A549 (cell line): ENCODE measurements around the gene PPP6R3. TPM values are rescaled to one million over a fixed set of nuclear protein-coding genes. Genes with fewer than 3 reads are reported as not detected.
A peak's percentile ranks its signal among the peaks of the same experiment; 100 is the strongest.

Source experiments
- ATAC-seq, 2 experiments: fragments of 200-7000 bp in 1 of 2; fragments of >200 bp in 1 of 2; cut with Nextera tagmentation in 1 of 2; cut with Tn5 transposase in 1 of 2; 3 replicates each; pipeline versions ENCODE4 v1.8.0 to v1.9.1; 2018 to 2020; ENCODE audit warnings: mild to moderate bottlenecking in 1 of 2, moderate library complexity in 1 of 2
- CTCF ChIA-PET: fragments of 300-600 bp; sonication (Branson Sonifier 250); formaldehyde crosslinking; extraction: SDS; loops from one replicate; lab custom pipeline; 2021; ENCODE audit warnings: antibody characterized with exemption, inconsistent platforms; lab: Yijun Ruan, JAX
- POLR2A ChIA-PET: fragments of 350-600 bp; formaldehyde crosslinking; extraction: SDS; loops from one replicate; lab custom pipeline; 2021; ENCODE audit warnings: antibody characterized with exemption, inconsistent platforms; lab: Yijun Ruan, JAX
- DNase-seq, 2 experiments: peaks; one replicate each; pipeline versions ENCODE4 v3.0.0 to v3.0.0-alpha.2; 2011 to 2016; ENCODE audit warnings: low read depth in 1 of 2, low spot score in 1 of 2
- FAIRE-seq: peaks from 2 replicates; lab custom pipeline; 2011; peaks lifted over from hg19 to GRCh38; lab: Jason Lieb, UNC
- H3K27ac ChIP-seq, 2 experiments: fragments of >200 bp; sonication (Bioruptor Twin); formaldehyde crosslinking; 3 replicates each; pipeline ENCODE4 v1.5.1; 2016 to 2017
- H3K4me1 ChIP-seq: fragments of >200 bp; sonication (Bioruptor Twin); formaldehyde crosslinking; 3 replicates; pipeline ENCODE4 v1.6.1; 2016
- H3K4me2 ChIP-seq: fragments of >200 bp; sonication (Bioruptor Twin); formaldehyde crosslinking; 3 replicates; pipeline ENCODE4 v1.6.1; 2016
- H3K4me3 ChIP-seq: fragments of >200 bp; sonication (Bioruptor Twin); formaldehyde crosslinking; 3 replicates; pipeline ENCODE4 v1.5.1; 2016
- H3K9me3 ChIP-seq: fragments of >200 bp; sonication (Bioruptor Twin); formaldehyde crosslinking; 3 replicates; pipeline ENCODE4 v1.6.1; 2016
- CBX8 ChIP-seq: fragments of 200-600 bp; sonication (generic); IDR thresholded peaks from 2 replicates; pipeline ENCODE4 v1.6.1; 2016
- CEBPB ChIP-seq, 2 experiments: fragments of >200 bp in 1 of 2; sonication (Bioruptor Twin) in 1 of 2; formaldehyde crosslinking in 1 of 2; IDR thresholded peaks; 2 replicates each; pipeline ENCODE4 v1.6.1; 2012 to 2016
- EHF ChIP-seq: fragments of 250-450 bp; sonication (Bioruptor Pico); IDR thresholded peaks from 2 replicates; pipeline ENCODE4 v1.5.0; 2020; ENCODE audit warnings: mild to moderate bottlenecking
- FOSL2 ChIP-seq, 2 experiments: fragments of 450-650 bp in 1 of 2; fragments of >200 bp in 1 of 2; sonication (Bioruptor Twin) in 1 of 2; formaldehyde crosslinking; IDR thresholded peaks; 2 replicates each; pipeline versions ENCODE4 v1.5.0 to v1.6.1; 2016 to 2020; ENCODE audit warnings: mild to moderate bottlenecking in 1 of 2, moderate library complexity in 1 of 2
- GATA3 ChIP-seq: IDR thresholded peaks from 2 replicates; pipeline ENCODE4 v1.6.1; 2012; ENCODE audit warnings: borderline replicate concordance
- HDAC2 ChIP-seq: fragments of 200-600 bp; sonication (generic); IDR thresholded peaks from 2 replicates; pipeline ENCODE4 v1.6.1; 2016
- PHF8 ChIP-seq: fragments of 200-600 bp; sonication (generic); IDR thresholded peaks from 2 replicates; pipeline ENCODE4 v1.6.1; 2016; ENCODE audit warnings: low read depth, mild to moderate bottlenecking, antibody characterized with exemption, moderate library complexity, borderline replicate concordance
- POLR2AphosphoS2 ChIP-seq: conservative IDR thresholded peaks from 2 replicates; pipeline ENCODE4 v1.6.1; 2012; ENCODE audit warnings: low read length, improper control_type of control experiment, inconsistent platforms
- RNF2 ChIP-seq: fragments of 200-600 bp; sonication (generic); IDR thresholded peaks from 2 replicates; pipeline ENCODE4 v1.6.1; 2016; ENCODE audit warnings: low read depth, mild to moderate bottlenecking, antibody characterized with exemption, moderate library complexity, borderline replicate concordance
- ZNF302 ChIP-seq: fragments of 250-450 bp; sonication (Bioruptor Pico); IDR thresholded peaks from 2 replicates; pipeline ENCODE4 v1.9.0; 2021; ENCODE audit warnings: inconsistent platforms, mild to moderate bottlenecking, moderate library complexity
- WGBS: methylation state at CpG from one replicate; pipeline ENCODE4 v1.1.6; 2017; ENCODE audit errors: missing lambda C conversion rate; 5-methylcytosine and 5-hydroxymethylcytosine counted together
- polyA plus RNA-seq, 4 experiments: library from polyadenylated mRNA; depleted of rRNA in 3 of 4; stranded (reverse); fragments of >200 nt; fragmentation: RNase III in 1 of 4; extraction: RNeasy Plus Mini Kit Qiagen cat#74134 plus additional on column Dnase treatment in 1 of 4; gene quantifications; 2 replicates in 3 of 4; 3 replicates in 1 of 4; pipeline ENCODE4 v1.2.3, GENCODE V29; 2011 to 2017
- TF ChIP-seq, protein P1 (sequence below): fragments of 450-650 bp; IDR thresholded peaks from 2 replicates; pipeline ENCODE4 v1.6.1; 2014; ENCODE audit warnings: antibody characterized with exemption
- TF ChIP-seq, protein P2 (sequence below): fragments of 200-600 bp; sonication (generic); IDR thresholded peaks from 2 replicates; pipeline ENCODE4 v1.6.1; 2016; ENCODE audit warnings: antibody characterized with exemption, mild to moderate bottlenecking, moderate library complexity
- TF ChIP-seq, protein P3 (sequence below): fragments of >200 bp; sonication (Bioruptor Twin); formaldehyde crosslinking; IDR thresholded peaks from 3 replicates; pipeline ENCODE4 v1.5.1; 2016
- TF ChIP-seq, protein P4 (sequence below): fragments of >200 bp; sonication (Bioruptor Twin); formaldehyde crosslinking; IDR thresholded peaks from 3 replicates; pipeline ENCODE4 v1.6.1; 2016
- TF ChIP-seq, protein P5 (sequence below): fragments of 150-350 bp; IDR thresholded peaks from 2 replicates; pipeline ENCODE4 v1.6.1; 2014; ENCODE audit warnings: low read depth, mild to moderate bottlenecking, low read length

PPP6R3 gene
- polyA plus RNA-seq, 2 of the 4 experiments (the other 2 are of a cell fraction): 69.7 to 114 TPM

DNA sequence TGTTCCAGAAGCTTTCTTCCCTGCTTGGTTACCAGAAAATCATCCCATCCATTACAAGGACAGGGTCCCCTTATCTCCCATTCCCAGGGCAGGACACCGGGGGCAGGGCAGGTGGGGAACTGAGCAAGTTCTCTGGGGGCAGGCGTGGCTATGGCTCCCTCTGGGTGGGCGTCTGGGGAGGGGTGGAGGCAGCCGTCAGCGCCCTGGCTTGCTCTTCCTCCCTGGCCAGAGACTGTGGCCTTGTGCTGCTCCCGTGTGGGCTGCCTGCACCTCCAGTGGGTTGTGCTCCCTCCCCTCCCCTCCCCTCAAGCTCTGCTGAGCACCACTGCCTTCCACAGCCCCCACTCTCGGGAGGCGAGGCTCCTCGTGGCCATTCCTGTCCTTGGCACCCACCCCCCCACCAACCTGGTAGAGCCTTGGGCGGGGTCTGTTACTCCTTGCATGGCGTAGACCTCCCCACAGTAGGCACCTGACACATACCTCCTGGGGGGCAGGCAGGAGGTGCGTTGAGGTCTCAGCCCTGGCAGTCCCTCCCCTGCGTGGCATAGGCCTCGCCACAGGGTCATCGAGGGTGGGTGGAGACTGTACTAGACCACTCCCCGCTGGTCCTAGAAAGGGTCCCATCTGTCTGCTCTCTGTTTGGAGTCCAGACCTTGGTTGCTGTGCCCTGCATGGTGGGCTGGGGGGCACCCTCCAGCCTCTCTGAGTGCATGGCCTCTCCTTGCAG lies 24.2 kb upstream of the PPP6R3 start:
- WGBS: 91% methylated on average over 14 of the region's 16 CpGs
- FAIRE-seq (no peak), ATAC-seq (no peak), DNase-seq (no peak)
- Histone ChIP-seq H3K9me3 (no peaks in the 10 kb centered on the region), H3K4me3 (no peak overlapping the region), H3K4me1 (peaks cover 14% of the 10 kb centered on the region), H3K4me2 (no peak overlapping the region), H3K27ac (no peak overlapping the region; a peak in 1 of 6 replicates)
- ChIA-PET POLR2A (interaction anchor here (1.2 kb wide), 1 partner anchor 164 kb away, joined by 3 read pairs; the partner anchor contains the start of gene C11orf24), CTCF (interaction anchor here (0.9 to 1.2 kb wide), 4 partner anchors 10 to 180 kb away, joined by 3 to 4 read pairs (median 3); no protein-coding TSS in a partner anchor)
- TF ChIP-seq PHF8 (no peak), CEBPB (IDR thresholded peaks at IDR 0.05) (no peak), POLR2AphosphoS2 (no peak), GATA3 (no peak), EHF (no peak), HDAC2 (no peak), CBX8 (no peak)
- TF ChIP-seq, protein P1, sequence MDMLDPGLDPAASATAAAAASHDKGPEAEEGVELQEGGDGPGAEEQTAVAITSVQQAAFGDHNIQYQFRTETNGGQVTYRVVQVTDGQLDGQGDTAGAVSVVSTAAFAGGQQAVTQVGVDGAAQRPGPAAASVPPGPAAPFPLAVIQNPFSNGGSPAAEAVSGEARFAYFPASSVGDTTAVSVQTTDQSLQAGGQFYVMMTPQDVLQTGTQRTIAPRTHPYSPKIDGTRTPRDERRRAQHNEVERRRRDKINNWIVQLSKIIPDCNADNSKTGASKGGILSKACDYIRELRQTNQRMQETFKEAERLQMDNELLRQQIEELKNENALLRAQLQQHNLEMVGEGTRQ: no peak
- TF ChIP-seq, protein P2, sequence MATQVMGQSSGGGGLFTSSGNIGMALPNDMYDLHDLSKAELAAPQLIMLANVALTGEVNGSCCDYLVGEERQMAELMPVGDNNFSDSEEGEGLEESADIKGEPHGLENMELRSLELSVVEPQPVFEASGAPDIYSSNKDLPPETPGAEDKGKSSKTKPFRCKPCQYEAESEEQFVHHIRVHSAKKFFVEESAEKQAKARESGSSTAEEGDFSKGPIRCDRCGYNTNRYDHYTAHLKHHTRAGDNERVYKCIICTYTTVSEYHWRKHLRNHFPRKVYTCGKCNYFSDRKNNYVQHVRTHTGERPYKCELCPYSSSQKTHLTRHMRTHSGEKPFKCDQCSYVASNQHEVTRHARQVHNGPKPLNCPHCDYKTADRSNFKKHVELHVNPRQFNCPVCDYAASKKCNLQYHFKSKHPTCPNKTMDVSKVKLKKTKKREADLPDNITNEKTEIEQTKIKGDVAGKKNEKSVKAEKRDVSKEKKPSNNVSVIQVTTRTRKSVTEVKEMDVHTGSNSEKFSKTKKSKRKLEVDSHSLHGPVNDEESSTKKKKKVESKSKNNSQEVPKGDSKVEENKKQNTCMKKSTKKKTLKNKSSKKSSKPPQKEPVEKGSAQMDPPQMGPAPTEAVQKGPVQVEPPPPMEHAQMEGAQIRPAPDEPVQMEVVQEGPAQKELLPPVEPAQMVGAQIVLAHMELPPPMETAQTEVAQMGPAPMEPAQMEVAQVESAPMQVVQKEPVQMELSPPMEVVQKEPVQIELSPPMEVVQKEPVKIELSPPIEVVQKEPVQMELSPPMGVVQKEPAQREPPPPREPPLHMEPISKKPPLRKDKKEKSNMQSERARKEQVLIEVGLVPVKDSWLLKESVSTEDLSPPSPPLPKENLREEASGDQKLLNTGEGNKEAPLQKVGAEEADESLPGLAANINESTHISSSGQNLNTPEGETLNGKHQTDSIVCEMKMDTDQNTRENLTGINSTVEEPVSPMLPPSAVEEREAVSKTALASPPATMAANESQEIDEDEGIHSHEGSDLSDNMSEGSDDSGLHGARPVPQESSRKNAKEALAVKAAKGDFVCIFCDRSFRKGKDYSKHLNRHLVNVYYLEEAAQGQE: no peak
- TF ChIP-seq, protein P3, sequence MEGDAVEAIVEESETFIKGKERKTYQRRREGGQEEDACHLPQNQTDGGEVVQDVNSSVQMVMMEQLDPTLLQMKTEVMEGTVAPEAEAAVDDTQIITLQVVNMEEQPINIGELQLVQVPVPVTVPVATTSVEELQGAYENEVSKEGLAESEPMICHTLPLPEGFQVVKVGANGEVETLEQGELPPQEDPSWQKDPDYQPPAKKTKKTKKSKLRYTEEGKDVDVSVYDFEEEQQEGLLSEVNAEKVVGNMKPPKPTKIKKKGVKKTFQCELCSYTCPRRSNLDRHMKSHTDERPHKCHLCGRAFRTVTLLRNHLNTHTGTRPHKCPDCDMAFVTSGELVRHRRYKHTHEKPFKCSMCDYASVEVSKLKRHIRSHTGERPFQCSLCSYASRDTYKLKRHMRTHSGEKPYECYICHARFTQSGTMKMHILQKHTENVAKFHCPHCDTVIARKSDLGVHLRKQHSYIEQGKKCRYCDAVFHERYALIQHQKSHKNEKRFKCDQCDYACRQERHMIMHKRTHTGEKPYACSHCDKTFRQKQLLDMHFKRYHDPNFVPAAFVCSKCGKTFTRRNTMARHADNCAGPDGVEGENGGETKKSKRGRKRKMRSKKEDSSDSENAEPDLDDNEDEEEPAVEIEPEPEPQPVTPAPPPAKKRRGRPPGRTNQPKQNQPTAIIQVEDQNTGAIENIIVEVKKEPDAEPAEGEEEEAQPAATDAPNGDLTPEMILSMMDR: no peak
- TF ChIP-seq, protein P4, sequence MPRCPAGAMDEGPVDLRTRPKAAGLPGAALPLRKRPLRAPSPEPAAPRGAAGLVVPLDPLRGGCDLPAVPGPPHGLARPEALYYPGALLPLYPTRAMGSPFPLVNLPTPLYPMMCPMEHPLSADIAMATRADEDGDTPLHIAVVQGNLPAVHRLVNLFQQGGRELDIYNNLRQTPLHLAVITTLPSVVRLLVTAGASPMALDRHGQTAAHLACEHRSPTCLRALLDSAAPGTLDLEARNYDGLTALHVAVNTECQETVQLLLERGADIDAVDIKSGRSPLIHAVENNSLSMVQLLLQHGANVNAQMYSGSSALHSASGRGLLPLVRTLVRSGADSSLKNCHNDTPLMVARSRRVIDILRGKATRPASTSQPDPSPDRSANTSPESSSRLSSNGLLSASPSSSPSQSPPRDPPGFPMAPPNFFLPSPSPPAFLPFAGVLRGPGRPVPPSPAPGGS: no peak

DNA sequence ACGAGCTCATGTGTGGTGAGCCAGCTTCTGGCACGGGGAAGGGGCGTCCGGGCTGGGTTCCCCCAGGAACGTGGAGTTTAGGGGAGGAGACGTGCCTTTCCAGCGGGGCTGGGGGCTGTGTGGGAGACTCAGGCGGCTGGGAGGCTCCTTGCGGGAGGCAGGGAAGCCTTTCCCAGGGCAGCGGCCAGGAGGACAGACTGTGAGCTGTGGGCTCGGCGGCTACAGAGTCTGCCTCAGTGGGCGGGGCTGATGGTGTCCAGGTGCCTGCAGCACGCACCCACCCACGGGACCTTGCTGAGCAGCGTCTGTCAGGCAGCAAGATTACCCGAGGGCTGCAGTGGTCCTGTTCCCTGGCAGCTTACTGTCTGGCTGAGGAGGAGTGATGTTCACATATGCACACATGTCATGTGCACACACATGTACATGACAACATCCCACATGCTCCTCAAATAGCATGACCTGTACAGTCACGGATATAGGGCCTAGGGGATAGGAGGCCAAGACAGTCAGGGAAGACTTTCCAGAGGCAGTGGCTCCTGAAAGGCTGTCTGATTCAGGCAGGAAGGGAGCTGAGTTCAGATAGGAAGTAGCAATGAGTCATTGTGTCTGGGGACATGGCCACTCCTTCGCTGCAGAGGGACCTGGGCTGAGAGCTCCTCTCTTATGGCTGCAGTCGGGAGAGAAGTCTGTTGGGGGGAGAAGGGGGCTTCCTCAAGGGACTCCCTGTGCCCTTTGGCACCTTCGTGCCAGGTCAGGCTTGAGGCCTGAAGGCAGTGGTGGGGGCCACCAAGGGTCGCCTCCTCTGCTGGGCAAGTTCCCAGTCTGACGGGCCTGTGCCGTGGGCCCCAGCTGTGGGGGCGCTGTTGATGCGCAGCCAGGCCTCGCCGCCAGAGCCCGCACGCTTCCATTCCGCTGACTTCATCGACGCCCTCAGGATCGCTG lies 23.3 kb upstream of the PPP6R3 start:
- CTCF ChIA-PET: interaction anchor here (1.0 to 1.2 kb wide), 5 partner anchors 9 to 180 kb away, joined by 3 to 4 read pairs (median 3); no protein-coding TSS in a partner anchor
- ATAC-seq (peak; percentile 70 to 71; a peak in 5 of 6 replicates), FAIRE-seq (no peak), DNase-seq (peak; percentile 37 to 65)
- peaks cover 17% of the 10 kb centered on the region for H3K4me1 ChIP-seq
- WGBS: 84% methylated on average over 34 of the region's 34 CpGs
- TF ChIP-seq, protein P5, sequence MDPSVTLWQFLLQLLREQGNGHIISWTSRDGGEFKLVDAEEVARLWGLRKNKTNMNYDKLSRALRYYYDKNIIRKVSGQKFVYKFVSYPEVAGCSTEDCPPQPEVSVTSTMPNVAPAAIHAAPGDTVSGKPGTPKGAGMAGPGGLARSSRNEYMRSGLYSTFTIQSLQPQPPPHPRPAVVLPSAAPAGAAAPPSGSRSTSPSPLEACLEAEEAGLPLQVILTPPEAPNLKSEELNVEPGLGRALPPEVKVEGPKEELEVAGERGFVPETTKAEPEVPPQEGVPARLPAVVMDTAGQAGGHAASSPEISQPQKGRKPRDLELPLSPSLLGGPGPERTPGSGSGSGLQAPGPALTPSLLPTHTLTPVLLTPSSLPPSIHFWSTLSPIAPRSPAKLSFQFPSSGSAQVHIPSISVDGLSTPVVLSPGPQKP: no peak
- TF ChIP-seq RNF2: no peak
- no peak for TF ChIP-seq FOSL2 (IDR thresholded peaks at IDR 0.05)
- peak; percentile 26; the same call in 1 of the 2 replicates for TF ChIP-seq FOSL2 (CRISPR knock-in tag; IDR thresholded peaks at IDR 0.05)
- no peak for TF ChIP-seq ZNF302 (CRISPR knock-in tag)
- H3K27ac ChIP-seq: peak overlapping the region in 1 of 2 experiments; percentile 76; a peak in 3 of 6 replicates
- peak overlapping the region; percentile 19; the same call in 1 of the 3 replicates for H3K4me2 ChIP-seq
- no peaks in the 10 kb centered on the region for H3K9me3 ChIP-seq
- no peak overlapping the region for H3K4me3 ChIP-seq
- POLR2A ChIA-PET: interaction anchor here (1.2 kb wide), 1 partner anchor 165 kb away, joined by 3 read pairs; the partner anchor contains the start of gene C11orf24
